ENCODE results near the gene KIRREL2.

GRCh38 chr19:35863018-35863417, 6.3 kb downstream of the KIRREL2 start:
- TF ChIP-seq CTCF (IDR thresholded peaks at IDR 0.05) (no peak), POLR2A (IDR thresholded peaks at IDR 0.05) (no peak)
